ENCODE data around the gene UNC5A. TPM values are rescaled to one million over a fixed set of nuclear protein-coding genes. Genes with fewer than 3 reads are reported as not detected.

The UNC5A gene
- total RNA-seq, 2 experiments from 2014 or later = not detected

DNA sequence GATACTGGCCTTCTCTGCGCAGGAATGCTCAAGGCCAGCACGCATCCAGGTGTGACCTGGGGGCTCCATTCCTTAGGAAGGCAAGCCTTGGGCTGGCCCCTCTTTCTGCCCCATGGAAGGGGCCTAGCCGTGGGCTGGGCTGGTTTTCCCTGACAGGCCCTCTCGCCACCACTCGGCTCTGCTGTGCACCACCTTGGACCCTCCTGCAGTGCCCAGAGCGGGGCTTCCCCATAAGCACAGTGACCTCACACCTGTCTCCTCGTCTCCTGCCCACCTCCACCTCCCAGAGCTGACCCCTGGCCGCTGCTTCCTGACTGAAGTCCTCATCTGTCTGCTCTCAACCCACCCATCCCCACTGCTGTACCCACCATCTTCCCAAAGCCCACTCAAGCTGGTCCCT, 21.1 kb downstream of the UNC5A start:
- CTCF ChIA-PET = no interaction called here
- POLR2A ChIA-PET = no interaction called here

DNA sequence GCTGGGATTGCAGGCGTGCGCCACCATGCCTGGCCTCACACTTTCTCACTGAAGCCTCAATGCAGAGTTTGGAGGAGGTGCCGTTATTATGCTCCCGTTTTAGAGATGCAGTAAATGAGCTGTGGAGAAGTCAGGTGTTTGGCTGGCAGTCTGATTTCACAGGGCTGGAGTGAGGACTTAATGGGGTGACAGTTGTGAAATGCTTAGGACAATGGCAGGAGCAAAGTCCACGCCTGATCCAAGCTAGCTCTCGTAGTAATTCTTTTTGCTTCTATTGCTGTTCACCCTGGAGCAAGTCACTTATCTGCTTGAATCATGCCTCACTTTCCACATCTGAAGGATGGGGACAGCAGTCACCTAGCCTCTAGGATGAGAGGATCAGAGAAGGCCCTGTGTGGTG, 21.8 kb downstream of the UNC5A start:
- POLR2A ChIA-PET = no interaction called here
- CTCF ChIA-PET = no interaction called here

DNA sequence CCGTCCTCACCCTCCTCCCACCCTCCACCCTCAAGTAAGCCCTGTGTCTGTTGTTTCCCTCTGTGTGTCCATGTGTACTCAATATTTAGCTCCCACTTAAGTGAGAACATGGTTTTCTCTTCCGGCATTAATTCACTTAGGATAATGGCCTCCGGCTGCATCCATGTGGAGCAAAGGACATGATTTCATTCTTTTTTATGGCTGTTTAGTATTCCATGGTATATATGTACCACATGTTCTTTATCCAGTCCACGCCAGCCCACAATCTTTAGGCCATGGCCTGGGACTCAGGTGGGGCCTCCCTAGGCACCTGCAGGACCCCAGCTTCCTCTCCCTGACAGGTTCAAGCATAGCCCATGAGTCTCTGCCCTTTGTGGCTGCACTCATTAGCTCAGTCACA, 22.9 kb downstream of the UNC5A start:
- ChIA-PET CTCF (interaction anchor here (1.9 kb wide), 1 partner anchor 173 kb away, joined by 4 read pairs; no protein-coding TSS in a partner anchor), POLR2A (no interaction called here)

DNA sequence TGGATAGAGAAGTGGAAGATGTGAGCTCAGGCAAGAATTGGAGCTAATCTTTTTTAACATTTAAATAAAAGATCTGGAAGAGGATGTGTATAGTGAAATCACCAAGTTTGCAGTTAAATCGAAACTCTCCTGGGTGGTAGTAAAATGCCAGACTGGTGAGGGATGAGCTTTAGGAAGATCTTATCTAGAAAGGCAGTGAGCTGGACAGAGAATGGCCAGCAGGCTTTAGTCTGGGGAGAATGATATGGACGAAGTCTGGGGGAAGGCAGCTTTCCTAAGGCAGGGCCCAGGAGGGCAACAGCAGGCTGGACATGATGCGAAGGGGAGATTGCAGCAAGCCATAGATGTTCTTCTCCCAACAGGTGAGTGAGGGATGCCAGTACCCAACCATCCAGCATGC, 25.6 kb downstream of the UNC5A start:
- CTCF ChIA-PET = no interaction called here

DNA sequence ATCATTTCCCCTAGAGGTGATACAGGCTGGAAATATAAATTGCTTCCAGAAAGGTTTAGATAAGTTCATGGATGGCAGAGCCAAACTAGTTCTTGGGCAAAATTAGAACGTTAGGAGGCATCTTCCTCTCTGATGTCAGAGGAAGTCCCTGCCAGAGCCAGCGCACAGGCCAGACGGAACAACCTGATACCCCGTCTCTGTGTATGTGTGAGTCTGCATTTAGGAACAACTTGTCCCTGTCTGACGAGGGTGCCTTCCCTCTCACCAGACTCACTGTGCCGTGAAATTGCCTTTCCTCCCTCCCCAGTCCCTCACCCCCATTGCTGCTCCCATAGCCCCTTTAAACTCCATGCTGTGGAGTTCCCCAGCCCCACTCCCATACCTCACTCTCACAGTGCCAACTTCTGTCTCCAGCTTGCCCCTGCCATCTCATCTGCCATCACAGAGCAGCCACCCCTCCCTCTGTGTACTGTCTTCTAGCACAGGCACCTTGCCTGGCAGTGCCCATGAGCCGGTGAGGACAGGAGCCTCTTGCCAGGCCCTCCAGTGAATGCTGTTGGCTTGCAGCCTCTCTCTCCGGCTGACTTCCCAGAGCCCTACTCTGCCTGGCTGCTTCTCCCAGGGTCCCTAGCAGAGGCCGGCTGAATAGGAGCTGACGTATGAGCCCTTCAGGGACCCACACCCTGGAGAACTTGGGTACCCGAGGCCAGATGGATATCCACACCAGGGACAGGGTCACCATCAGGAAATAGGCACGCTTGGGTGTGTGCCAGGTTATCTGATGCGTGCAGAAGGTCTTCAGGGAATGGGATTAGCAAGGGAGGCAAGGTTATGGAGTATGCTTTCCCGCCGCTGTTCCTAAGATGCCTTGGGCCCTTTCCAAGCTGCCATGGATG, 26.7 kb downstream of the UNC5A start:
- POLR2A ChIA-PET = no interaction called here

More for the DNA sequence above, 25.6 kb downstream of the UNC5A start:
- POLR2A ChIA-PET = no interaction called here

DNA sequence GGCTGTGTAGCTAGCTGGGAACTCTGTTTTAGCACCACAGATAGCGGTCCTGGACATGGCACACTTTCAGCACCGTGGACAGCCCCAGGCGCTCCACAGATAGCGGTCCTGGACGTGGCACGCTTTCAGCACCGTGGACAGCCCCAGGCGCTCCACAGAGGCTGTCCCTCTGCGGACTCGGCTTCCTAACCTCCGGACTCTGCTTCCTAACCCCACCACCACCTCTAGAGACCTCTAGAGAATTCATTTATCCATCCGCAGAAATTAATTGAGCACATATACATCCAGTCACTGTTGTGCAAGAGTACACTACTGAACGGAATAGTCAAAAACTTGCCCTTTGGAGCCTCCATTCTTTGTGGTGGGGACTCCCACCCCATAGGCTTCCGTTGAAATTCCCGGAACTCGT, 27.4 kb downstream of the UNC5A start:
- ChIA-PET POLR2A (no interaction called here), CTCF (no interaction called here)

More for the DNA sequence above, 26.7 kb downstream of the UNC5A start:
- CTCF ChIA-PET = no interaction called here

DNA sequence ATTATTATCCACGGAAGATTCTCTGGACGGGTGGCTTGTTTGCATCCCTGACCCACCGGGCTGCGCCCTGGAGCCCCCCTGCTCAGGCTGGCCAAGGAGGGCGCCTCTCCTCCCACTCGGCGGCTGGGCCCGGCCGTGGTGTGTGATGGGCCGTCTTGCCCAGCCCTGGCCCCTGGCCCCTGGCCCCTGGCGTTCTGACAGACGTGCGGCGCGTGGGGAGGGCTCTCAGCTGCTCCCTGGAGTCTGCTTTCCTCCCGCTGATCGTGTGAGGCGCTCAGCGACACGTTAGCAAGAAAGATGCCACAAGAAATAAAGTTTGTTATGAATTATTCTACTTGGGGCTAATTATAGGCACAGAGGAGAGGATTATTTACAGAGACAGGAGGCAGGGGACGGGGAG, 33.3 kb downstream of the UNC5A start:
- ChIA-PET POLR2A (no interaction called here), CTCF (no interaction called here)

DNA sequence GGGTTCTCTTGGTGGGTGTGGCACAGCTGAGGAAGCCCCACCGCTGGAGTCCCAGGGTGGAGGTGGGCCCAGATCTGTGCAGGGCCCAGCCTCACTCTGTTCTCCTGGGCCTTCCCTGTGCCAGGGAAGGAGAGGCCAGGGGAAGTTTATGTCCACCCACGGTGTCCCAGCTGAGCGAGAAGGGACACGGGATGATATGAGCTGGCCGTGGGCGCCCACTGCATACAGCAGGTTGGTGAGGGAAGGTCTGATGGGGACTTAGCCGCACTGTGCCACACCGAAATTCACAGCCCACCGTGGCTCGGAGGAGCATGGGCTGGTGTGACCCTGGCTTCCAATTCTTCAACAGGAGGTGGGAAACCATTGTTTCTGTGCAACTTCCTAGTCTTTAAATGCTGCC, 33.9 kb downstream of the UNC5A start:
- POLR2A ChIA-PET = no interaction called here
- CTCF ChIA-PET = no interaction called here

DNA sequence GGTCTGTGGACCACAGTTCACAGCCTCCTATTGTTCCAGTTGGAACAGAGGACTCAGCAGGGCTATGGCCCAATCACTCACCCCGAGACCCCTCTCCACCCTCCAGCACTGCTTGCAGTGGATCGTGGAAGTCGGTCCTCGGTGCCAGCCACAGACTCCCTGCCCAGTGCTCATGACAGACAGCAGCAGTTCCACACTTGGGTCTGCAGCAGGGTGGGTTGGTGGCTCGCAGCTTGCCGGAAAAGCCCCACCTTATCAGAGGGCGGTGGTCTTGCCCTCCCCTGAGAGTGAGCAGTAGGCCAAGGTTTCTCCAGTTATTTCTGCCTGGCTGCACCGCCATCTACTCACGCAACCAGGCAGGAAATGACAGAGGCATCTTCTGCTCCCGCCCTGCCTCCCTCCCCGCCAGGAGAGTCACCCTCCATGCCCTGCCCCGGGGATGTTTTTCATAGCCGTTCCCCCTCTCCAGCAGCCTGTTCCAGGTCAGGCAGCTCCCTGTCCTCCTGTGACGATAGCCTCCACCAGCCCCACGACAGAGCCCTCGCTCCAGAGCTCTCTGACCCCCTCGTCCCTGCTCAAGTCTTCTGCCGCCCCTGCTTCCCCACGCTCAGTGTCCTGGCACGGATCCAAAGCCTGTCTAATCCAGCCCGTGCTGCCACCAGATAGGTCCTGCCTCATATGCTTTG, 34.5 kb downstream of the UNC5A start:
- ChIA-PET POLR2A (no interaction called here), CTCF (no interaction called here)

DNA sequence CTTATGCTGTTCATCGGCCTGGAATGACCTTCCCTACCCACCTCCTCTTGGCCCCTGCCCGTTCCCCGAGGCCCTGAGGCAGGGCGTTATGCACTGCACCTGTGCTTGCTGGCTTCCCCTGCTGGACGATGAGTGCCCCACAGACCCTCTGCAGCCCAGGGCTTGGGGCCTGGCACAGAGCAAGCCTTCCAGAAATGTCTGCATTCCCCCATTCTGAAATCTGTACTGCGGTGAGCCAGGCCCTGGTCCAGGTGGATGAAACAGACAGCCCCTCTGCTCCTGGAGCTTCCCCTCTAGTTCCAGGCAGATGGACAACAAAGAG, 35.0 kb downstream of the UNC5A start:
- POLR2A ChIA-PET = no interaction called here
- CTCF ChIA-PET = no interaction called here

DNA sequence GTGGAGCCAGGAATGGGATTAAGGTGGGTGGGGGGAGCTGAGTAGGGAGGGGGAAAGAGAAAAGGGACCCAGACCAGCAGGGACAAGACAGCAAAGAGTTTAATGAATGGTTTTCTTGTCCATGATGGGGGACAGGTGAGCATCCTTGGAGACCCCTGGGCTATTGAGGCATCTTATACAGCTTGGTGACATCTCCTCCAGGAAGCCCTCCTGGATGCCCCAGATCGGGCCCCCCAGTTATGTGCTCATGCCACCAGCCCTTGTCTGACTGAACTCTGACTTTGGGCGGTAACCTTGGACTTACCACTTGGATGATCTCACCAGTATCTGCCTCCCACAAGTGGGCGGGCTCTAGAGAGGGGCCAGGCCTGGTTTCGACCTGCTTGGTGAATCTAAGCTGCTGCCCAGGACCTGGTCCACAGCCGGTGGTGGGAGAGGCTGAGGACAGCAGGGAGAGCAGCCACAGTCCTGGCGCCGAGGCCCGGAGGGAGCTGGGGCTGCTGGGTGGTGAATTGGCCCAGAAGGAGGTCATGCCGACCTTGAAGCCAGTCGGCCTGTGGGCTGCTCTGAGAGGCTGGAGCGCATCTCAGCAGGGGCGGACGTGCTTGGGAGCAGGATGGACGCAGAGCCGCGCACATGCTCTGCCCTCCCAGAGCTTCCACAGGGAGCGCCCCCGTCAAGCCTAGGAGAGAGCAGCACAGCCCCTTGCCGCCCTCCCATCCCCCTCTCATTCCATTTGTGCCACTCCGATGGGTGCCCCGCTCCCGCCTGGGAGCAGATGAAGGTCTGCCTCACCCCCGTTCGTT, 36.2 kb downstream of the UNC5A start:
- POLR2A ChIA-PET = interaction anchor here (0.5 kb wide), 1 partner anchor 77 kb away, joined by 3 read pairs; no protein-coding TSS in a partner anchor

DNA sequence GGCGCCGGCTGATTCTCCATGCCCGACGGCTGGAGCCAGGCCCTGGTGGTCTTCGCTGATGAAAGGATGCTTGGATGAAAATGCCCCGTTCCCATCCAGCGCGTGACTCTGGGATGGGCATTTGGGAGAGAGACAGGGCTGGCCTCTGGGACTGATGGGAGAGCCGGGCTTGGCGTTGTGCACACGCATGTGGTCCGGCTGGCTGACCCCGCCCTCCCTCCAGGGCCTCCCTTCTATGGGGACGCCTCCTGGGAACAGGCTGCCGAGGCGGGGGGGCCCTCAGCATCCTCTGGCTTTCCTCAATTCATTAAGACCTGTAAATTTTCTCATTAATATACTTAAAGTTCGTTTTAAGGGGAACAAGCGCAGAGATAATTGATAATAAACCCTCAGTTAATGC, 36.8 kb downstream of the UNC5A start:
- POLR2A ChIA-PET = no interaction called here
- CTCF ChIA-PET = no interaction called here

More for the DNA sequence above, 36.2 kb downstream of the UNC5A start:
- CTCF ChIA-PET = no interaction called here

DNA sequence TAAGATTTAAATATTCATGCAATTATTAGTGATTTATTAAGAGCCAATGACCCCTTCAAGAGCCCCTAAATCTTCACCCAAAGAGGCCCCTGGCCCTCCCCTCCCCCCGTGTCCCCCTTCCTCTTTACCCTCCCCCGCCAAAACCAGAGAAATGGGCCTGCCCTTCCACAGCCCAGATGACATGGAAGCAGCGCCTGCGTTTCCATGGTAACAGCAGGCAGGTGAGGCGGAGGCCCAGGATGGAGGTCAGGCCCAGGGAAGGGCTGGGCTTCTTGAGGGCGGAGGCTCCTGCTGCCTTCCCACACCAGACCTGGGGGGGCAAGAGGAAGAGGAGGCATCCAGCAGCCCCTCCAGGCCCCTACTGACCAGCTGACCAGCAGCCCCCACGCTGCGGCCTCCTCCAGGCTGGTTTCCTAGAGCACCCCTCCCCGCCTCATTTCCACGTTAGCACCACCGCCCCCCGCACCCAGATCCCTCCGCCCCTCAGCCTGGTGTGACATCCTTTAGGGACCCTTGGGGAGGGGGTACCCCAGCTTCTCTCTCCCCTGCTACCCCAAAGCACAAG, 37.4 kb downstream of the UNC5A start:
- POLR2A ChIA-PET = no interaction called here
- CTCF ChIA-PET = no interaction called here

DNA sequence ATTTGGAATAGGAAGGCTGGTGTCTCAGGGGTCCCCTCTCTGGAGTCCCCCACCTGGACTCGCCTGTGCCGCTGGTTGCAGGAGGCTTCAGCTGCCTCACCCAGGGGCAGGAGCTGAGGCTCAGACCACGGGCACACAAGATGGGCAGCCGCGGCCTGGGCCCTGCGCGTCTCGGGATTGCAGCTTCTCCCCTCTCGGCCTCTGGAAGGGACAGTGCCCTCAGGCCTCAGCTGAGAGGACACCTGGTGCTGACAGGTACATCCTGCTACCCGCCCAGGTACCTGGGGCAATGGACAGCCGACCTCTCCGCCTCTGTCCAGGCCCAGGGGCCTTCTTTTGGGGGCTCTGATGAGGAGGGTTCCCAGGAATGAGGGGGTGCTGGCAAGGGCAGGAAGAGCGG, 38.3 kb downstream of the UNC5A start:
- CTCF ChIA-PET = no interaction called here
- POLR2A ChIA-PET = no interaction called here

DNA sequence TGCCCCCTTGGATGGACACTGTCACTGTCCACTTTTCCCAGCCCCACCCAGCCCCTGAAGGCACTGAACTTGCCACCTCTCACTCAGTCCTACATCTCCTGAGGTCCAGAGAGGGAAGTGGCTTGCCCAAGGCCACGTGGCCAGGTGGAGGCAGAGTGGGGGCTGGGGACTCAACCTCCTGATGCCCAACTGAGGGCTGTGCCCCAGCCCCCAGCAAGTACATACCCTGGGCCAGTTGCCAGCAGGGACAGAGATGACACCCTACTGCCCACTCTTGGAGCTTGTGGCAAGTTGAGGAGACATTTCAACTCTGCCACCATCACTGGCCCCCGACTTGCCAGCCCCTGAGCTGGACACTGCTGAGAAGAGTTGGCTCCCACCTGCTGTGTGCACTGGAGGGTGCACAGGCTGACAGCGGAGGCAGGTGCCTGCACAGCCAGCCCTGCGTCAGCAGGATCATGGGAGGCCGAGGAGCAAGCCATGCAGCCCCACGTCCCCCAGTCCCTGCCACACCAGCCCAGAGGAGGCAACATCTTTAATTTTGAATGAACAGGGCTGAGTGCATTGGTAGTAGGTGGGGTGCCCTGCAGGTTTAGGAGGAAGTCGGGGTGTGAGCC, 39.4 kb downstream of the UNC5A start:
- CTCF ChIA-PET = no interaction called here
- POLR2A ChIA-PET = no interaction called here

DNA sequence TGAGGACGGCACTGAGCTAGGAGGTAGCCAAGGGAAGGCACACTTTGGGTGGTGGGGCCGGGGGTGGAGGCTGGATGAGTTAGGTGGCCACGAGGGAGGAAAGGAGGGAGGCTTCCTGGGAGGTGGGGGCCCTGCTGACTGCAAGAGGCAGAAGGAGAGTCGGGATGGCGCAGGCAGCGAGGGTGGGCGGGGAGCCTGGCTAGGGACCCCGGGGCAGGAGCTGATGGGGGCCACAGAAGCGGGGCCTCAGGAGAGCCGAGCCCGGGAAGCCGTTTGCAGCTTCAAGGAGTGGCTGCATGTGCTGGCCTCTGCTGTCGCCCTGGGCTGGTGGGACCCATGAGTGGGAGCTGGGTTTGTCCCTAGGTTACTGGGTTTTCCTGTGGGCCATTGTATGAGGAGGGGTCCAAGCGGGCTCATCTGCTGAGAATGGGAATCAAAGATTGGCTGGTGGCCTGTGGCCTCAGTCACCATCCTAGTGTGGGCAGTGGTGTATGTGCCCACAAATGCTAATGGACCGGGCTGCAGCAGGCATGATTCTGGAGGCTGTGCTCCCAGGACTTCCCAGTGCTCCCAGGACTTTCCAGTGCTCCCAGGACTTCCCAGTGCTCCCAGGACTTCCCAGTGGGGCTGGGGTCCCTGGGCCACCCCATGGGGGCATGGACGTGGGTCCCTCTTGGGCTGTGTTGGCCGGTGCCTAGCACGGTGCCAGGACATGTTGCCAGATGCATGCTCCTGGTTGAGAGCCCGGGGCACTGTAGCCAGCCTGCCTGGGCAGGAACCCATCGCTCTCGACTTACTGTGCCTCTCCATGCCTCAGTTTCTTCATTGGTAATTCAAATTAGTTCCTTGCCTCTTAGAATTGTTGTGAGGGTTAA, 40.2 kb downstream of the UNC5A start:
- ChIA-PET POLR2A (no interaction called here), CTCF (no interaction called here)

DNA sequence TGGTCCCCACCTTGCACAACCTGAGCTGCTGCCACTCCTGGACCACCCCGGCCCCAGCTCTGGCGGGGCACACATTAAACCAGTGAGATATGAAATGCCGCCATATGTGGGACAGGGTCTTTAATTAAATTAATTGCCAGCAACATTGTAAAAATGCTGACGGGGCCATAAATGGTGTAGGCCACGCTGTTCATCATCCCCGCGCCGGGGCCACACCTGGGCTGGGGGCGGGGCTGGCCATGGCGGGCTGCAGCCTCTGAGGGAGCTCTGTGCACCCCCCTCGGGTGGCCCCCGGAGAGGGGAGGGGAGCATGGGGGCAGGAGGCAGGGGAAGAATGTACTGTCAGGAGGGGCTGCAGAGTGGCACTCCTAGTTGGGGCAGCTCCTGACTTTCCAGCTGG, 41.0 kb downstream of the UNC5A start:
- ChIA-PET CTCF (no interaction called here), POLR2A (no interaction called here)

DNA sequence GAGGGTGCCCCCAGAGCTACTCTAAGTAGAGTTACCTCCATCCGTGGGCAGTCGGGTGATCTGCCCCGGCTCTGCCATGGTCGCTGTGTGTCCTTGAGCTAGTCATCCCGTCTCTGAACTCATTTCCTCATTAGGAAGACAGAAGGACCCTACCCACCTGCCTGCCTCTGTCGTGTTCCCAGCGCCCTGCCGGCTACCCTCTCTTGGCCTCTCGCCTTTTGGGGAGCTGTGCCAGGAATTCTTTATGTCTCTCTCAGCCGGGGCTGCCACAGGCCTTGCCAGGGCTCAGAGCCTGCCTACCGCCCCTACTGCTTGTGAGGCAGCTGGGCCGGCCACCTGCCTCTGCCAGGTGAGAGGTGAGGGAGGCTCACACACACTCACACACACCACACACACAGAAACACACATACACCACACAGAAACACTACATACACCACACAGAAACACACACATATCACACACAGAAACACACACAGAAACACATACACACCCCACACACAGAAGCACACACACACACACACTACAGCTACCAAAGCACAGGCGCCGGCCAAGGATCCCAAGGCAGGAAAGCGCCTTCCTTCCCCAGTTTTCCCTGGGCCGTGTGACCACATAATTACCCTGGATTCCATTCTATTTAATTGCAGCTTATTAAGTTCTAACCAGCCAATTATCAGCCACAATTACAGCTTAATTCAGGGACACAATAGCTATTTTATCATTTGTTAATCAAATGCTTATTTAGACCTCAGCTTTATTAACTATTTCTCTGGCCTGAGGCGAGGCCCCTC, 41.7 kb downstream of the UNC5A start:
- POLR2A ChIA-PET = no interaction called here
- CTCF ChIA-PET = no interaction called here
